ENCODE data around the gene CD36. TPM values are rescaled to one million over a fixed set of nuclear protein-coding genes. Genes with fewer than 3 reads are reported as not detected.

CD36 gene
- total and polyA plus RNA-seq, 7 donors: 149 to 662 (median 175) TPM

- no peaks in the 10 kb centered on the region for H3K36me3 ChIP-seq (ENCODE audit: insufficient read depth in 1 of 2, low read depth in 1 of 2)
- no peak for TF ChIP-seq CTCF (IDR thresholded peaks at IDR 0.05)
- H3K27ac ChIP-seq: peak overlapping the region; percentile 52
- ATAC-seq (peak in 3 of 4 donors; percentile 21 to 64 (median 39)), DNase-seq (no peak)
- peaks cover 27% of the 10 kb centered on the region for H3K4me1 ChIP-seq
- no peaks in the 10 kb centered on the region for H3K27me3 ChIP-seq (ENCODE audit: insufficient read depth in 3 of 3, low read length in 2 of 3)
- peak overlapping the region; percentile 19 for H3K4me3 ChIP-seq
- 25 to 32% (median 26%) methylated on average over 4 of the region's 4 CpGs for WGBS, 3 donors
- intact Hi-C loops (cut with DNase I): no loop called here
- H3K9me3 ChIP-seq: no peaks in the 10 kb centered on the region
Observed at GRCh38 chr7:80596933-80597517, 41.4 kb upstream of the CD36 start.

DNA sequence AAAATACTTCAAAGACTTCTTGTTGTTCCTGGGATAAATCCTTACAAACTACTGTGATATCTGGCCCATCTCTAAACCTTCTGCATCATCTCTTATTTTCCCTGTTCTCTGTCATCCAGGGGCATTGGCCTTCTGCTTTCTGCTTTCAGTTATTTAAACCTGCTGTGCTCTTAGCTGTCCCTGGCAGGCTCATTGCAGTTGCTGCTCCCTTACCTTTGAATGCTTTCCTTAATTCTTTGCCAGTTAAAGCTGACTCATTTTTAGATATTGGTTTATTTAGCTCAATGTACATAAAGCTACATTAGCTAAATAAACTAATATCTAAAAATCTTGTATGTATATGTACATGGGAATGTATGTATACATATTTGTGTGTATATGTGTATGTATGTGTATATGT, 40.6 kb upstream of the CD36 start:
- H3K27ac ChIP-seq: peak overlapping the region; percentile 52

DNA sequence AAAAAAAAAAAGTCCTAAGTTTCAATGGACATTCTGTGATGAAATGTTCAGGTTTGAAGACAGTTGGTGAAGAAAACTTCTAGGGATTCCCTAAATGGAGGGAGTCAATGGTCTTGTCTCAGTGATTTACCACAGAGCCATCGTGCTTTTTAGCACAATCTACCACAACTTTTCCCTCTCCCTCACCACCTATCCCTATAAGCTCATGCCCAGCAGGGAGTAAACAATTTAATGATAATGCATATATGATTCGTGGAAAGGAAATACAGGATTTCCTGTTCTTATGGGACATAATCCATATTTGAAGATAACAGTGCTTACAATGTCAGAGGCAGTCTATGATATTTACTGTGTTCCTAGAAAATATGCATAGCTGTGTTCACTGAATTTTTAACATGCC, 38.4 kb upstream of the CD36 start:
- H3K9me3 ChIP-seq: no peaks in the 10 kb centered on the region
- no peak for TF ChIP-seq CTCF (IDR thresholded peaks at IDR 0.05)
- ATAC-seq (no peak), DNase-seq (no peak)
- peaks cover 34% of the 10 kb centered on the region for H3K4me1 ChIP-seq
- peak overlapping the region; percentile 87 for H3K27ac ChIP-seq
- no peaks in the 10 kb centered on the region for H3K36me3 ChIP-seq (ENCODE audit: insufficient read depth in 1 of 2, low read depth in 1 of 2)
- H3K27me3 ChIP-seq (ENCODE audit: insufficient read depth in 3 of 3, low read length in 2 of 3): no peaks in the 10 kb centered on the region
- H3K4me3 ChIP-seq: no peak overlapping the region
- intact Hi-C loops (cut with DNase I): loop anchor here (5.0 kb wide), 2 partner anchors 37 to 42 kb away; partner anchors contain the start of gene CD36 (in 1 of the 2)
- 36 to 89% (median 84%) methylated on average over 2 of the region's 2 CpGs for WGBS, 3 donors

More for the DNA sequence above, 40.6 kb upstream of the CD36 start:
- peaks cover 34% of the 10 kb centered on the region for H3K4me1 ChIP-seq
- no peaks in the 10 kb centered on the region for H3K9me3 ChIP-seq
- H3K27me3 ChIP-seq (ENCODE audit: insufficient read depth in 3 of 3, low read length in 2 of 3): no peaks in the 10 kb centered on the region
- no peak overlapping the region for H3K4me3 ChIP-seq
- no peaks in the 10 kb centered on the region for H3K36me3 ChIP-seq (ENCODE audit: insufficient read depth in 1 of 2, low read depth in 1 of 2)
- peak in 1 of 4 donors; percentile 35 for ATAC-seq
- TF ChIP-seq CTCF (IDR thresholded peaks at IDR 0.05): no peak
- DNase-seq: no peak
- intact Hi-C loops (cut with DNase I): no loop called here

- intact Hi-C loops (cut with DNase I): loop anchor here (5.0 kb wide), 2 partner anchors 35 to 40 kb away; partner anchors contain the start of gene CD36 (in 1 of the 2)
- no peak for TF ChIP-seq CTCF (IDR thresholded peaks at IDR 0.05)
- ATAC-seq: peak; percentile 55 to 60 (median 58)
- DNase-seq: no peak
- Histone ChIP-seq H3K4me1 (peaks cover 44% of the 10 kb centered on the region), H3K9me3 (no peaks in the 10 kb centered on the region), H3K27me3 (ENCODE audit: insufficient read depth in 3 of 3, low read length in 2 of 3) (no peaks in the 10 kb centered on the region), H3K36me3 (ENCODE audit: insufficient read depth in 1 of 2, low read depth in 1 of 2) (no peaks in the 10 kb centered on the region), H3K27ac (peak overlapping the region; percentile 87), H3K4me3 (peak overlapping the region; percentile 54)
- WGBS, 3 donors: 11 to 12% (median 12%) methylated on average over 4 of the region's 4 CpGs
Observed at GRCh38 chr7:80601999-80602398, 36.4 kb upstream of the CD36 start.

DNA sequence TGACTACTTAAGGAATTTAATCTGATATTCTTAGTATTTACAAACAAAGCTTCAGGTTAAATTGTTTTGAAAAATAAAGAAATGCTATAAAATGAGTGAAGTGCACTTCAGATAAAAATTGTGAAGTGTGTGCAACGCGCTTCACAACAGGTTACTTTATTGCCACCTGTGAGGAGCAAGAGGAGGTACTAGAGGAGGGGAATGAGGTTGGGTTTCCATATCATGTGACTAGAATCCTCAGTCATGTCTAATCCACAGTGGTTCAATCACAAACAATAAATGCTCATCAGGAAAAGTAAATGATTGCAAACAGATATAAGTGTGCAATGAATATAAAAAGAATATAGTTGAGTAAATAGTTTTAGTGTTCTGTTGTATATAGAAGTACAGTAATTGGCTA, 34.5 kb upstream of the CD36 start:
- peaks cover 44% of the 10 kb centered on the region for H3K4me1 ChIP-seq
- DNase-seq (no peak), ATAC-seq (peak; percentile 66 to 76 (median 68))
- no peaks in the 10 kb centered on the region for H3K36me3 ChIP-seq (ENCODE audit: insufficient read depth in 1 of 2, low read depth in 1 of 2)
- no peak for TF ChIP-seq CTCF (IDR thresholded peaks at IDR 0.05)
- no peaks in the 10 kb centered on the region for H3K9me3 ChIP-seq
- H3K27me3 ChIP-seq (ENCODE audit: insufficient read depth in 3 of 3, low read length in 2 of 3): no peaks in the 10 kb centered on the region
- intact Hi-C loops (cut with DNase I): loop anchor here (5.0 kb wide), 2 partner anchors 33 to 38 kb away; partner anchors contain the start of gene CD36 (in 1 of the 2)
- H3K4me3 ChIP-seq: peak overlapping the region; percentile 54
- H3K27ac ChIP-seq: peak overlapping the region; percentile 87
- WGBS, 3 donors: 39 to 52% (median 52%) methylated on average over 2 of the region's 2 CpGs
